PFSK-1 (cell line): ENCODE measurements around the gene CRIP1.

Experiments
- FOXP2 ChIP-seq: optimal IDR thresholded peaks from 2 replicates; pipeline ENCODE3; 2011; ENCODE audit warnings: borderline replicate concordance, control low read depth, inconsistent platforms; ENCODE audit not compliant: insufficient read depth; ENCODE audit errors: extremely low read length, extremely low read depth
- POLR2AphosphoS5 ChIP-seq: IDR thresholded peaks from 2 replicates; pipeline ENCODE4 v1.6.1; 2012; ENCODE audit warnings: low read depth, mild to moderate bottlenecking, control low read depth, low read length, moderate library complexity
- SIN3A ChIP-seq: IDR thresholded peaks from 2 replicates; pipeline ENCODE4 v1.6.1; 2012; ENCODE audit warnings: mild to moderate bottlenecking, low read length, moderate library complexity, borderline replicate concordance; ENCODE audit not compliant: insufficient read depth
- TAF1 ChIP-seq: IDR thresholded peaks from 2 replicates; pipeline ENCODE4 v1.6.1; 2012; ENCODE audit warnings: low read length, control low read depth, borderline replicate concordance; ENCODE audit not compliant: insufficient read depth
- TF ChIP-seq, protein P1 (sequence below), 2 experiments: IDR thresholded peaks; 2 replicates each; pipeline versions ENCODE4 v1.6.1 to v1.8.0; 2011 to 2012; ENCODE audit warnings: low read depth in 2 of 2, low read length in 2 of 2, control low read depth in 1 of 2, inconsistent platforms in 1 of 2, mild to moderate bottlenecking in 1 of 2, moderate library complexity in 1 of 2; ENCODE audit not compliant: insufficient read depth in 1 of 2

The CRIP1 gene

DNA sequence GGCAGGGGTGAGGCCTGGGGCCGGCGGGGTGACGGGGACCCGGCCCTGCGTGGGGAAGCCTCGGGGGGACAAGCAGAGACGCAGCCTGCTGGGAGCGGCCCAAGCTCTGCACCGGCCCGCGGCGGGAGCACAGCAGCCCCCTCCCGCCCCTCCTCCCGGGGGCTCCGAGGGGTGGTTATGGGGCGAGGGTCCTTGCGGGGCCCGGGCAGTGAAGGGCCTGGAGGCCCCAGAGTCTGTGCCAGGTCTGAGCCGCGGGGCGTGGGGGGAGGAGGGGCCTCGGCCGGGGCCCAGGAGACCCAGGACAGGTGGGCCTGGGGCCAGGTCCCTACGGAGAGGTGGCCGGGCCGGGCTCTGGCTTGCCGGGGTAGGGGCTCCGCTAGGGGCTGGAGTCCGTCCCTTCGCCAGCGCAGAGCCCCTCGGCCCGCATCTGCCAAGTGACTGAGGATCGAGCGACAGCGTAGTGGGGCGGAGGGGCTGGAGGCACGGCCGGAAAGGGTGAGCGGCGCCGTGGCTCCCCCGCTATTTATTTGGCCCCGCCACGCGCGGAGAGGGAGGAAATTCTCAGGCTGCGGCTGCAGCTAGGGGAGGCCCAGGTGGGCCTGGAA lies 40.2 kb downstream of the CRIP1 start:
- TF ChIP-seq SIN3A (no peak), POLR2AphosphoS5 (no peak), FOXP2 (no peak), TAF1 (no peak)
- TF ChIP-seq, protein P1, sequence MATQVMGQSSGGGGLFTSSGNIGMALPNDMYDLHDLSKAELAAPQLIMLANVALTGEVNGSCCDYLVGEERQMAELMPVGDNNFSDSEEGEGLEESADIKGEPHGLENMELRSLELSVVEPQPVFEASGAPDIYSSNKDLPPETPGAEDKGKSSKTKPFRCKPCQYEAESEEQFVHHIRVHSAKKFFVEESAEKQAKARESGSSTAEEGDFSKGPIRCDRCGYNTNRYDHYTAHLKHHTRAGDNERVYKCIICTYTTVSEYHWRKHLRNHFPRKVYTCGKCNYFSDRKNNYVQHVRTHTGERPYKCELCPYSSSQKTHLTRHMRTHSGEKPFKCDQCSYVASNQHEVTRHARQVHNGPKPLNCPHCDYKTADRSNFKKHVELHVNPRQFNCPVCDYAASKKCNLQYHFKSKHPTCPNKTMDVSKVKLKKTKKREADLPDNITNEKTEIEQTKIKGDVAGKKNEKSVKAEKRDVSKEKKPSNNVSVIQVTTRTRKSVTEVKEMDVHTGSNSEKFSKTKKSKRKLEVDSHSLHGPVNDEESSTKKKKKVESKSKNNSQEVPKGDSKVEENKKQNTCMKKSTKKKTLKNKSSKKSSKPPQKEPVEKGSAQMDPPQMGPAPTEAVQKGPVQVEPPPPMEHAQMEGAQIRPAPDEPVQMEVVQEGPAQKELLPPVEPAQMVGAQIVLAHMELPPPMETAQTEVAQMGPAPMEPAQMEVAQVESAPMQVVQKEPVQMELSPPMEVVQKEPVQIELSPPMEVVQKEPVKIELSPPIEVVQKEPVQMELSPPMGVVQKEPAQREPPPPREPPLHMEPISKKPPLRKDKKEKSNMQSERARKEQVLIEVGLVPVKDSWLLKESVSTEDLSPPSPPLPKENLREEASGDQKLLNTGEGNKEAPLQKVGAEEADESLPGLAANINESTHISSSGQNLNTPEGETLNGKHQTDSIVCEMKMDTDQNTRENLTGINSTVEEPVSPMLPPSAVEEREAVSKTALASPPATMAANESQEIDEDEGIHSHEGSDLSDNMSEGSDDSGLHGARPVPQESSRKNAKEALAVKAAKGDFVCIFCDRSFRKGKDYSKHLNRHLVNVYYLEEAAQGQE (IDR thresholded peaks at IDR 0.05; ENCODE audit: insufficient read depth in 1 of 2, low read depth in 2 of 2, low read length in 2 of 2) = no peak

DNA sequence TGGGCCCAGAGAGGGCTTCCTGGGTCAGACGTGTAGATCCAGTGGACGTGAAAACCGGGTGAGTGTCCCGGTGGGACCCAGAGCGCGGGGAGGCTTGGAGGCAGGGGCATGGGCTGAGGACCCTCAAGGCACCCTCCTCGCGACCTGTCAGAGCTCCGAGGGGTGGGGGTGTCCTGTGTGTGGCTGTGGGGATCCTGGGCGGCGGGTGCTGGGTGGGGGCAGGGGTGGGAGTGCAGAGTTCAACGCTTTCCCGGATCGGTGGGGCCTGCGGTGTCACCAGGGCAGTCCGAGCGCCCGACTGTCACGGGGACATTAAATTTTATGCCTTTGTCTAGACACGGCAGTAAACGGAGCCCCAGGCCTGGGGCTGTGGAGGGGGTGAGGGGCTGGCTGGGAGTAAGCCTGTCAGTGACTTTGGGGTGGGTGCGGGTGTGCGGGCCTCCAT lies 40.7 kb downstream of the CRIP1 start:
- TF ChIP-seq FOXP2 (no peak), SIN3A (no peak), POLR2AphosphoS5 (no peak), TAF1 (no peak)
- TF ChIP-seq, protein P1 (IDR thresholded peaks at IDR 0.05; ENCODE audit: insufficient read depth in 1 of 2, low read depth in 2 of 2, low read length in 2 of 2) = no peak

DNA sequence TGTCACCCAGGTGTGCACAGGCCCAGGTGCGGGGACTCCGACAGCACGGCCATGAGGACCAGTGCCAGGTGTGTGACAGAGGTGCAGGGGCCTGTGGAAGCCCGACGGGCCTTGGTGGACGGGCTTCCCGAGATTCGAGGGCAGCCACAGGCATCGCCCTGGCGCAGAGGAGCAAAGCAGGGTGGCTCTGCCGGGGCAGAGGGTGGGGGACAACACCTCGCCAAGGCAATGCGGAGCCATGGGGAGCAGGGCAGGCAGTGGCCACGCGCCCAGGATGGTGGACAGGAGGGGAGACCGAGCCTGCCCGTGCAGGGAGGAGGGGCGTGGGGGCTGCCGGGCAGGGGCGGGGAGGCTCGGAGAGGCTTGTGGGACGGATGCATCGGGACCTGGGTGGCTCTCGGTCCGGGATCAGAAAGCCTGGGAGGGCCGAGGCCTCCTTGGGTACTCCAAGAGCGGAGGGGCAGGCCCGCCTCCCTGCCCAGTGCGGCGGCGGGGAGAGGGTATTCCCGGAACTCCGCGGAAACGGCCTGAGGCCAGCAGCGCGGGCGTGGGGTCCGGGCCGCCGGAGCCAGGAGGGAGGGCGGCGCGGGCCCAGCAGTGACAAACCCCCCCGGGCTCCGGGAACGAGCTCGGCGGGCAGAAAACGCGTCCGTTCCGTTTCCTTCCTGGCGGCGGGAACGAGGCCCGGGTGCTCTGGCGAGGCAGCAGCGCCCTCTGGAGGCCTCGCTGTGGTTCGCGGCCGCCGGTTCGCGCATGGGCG lies 41.3 kb downstream of the CRIP1 start:
- no peak for TF ChIP-seq POLR2AphosphoS5
- TF ChIP-seq SIN3A = no peak
- no peak for TF ChIP-seq FOXP2
- TF ChIP-seq, protein P1 (IDR thresholded peaks at IDR 0.05; ENCODE audit: insufficient read depth in 1 of 2, low read depth in 2 of 2, low read length in 2 of 2) = no peak
- no peak for TF ChIP-seq TAF1

DNA sequence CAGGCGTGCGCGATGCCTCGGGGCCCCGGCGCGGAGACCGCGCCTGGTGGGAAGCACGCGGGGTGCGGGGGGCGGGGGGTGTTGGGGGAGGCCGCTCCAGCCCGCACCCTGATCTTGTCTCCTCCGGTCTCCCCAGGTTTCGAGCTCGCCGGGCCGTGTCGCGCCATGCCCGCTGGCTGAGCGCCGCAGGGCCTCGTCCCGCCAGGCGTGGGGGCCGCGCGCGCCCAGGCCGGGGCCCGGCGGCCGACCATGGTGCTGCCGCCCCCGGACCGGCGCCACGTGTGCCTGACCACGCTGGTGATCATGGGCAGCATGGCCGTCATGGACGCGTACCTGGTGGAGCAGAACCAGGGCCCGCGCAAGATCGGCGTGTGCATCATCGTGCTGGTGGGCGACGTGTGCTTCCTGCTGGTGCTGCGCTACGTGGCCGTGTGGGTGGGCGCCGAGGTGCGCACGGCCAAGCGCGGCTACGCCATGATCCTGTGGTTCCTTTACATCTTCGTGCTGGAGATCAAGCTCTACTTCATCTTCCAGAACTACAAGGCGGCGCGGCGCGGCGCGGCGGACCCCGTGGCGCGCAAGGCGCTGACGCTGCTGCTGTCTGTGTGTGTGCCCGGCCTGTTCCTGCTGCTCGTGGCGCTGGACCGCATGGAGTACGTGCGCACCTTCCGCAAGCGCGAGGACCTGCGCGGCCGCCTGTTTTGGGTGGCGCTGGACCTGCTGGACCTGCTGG lies 42.1 kb downstream of the CRIP1 start:
- no peak for TF ChIP-seq SIN3A
- TF ChIP-seq POLR2AphosphoS5 = no peak
- no peak for TF ChIP-seq FOXP2
- no peak for TF ChIP-seq TAF1
- TF ChIP-seq, protein P1 (IDR thresholded peaks at IDR 0.05; ENCODE audit: insufficient read depth in 1 of 2, low read depth in 2 of 2, low read length in 2 of 2) = no peak
